Muscle of leg (tissue), 11 donors: ENCODE results near the gene EPM2A. TPM values are rescaled to one million over a fixed set of nuclear protein-coding genes. Genes with fewer than 3 reads are reported as not detected.
A peak's percentile ranks its signal among the peaks of the same experiment; 100 is the strongest.
"Not testable (repeated sequence)": the region's sequence is repeated elsewhere in the genome, so short reads cannot be mapped to it uniquely, and the experiment has no call there.

Source experiments
- DNase-seq: peaks from one replicate; pipeline ENCODE4 v3.0.0; 2013
- H3K27ac ChIP-seq: one replicate; pipeline ENCODE4 v1.5.1; 2013; ENCODE audit warnings: mild to moderate bottlenecking, low read length, control low read depth
- H3K27me3 ChIP-seq: one replicate; pipeline ENCODE4 v1.6.1; 2013; ENCODE audit warnings: low read length; ENCODE audit not compliant: control insufficient read depth, insufficient read depth
- H3K36me3 ChIP-seq: one replicate; pipeline ENCODE4 v1.6.1; 2013; ENCODE audit warnings: low read length; ENCODE audit not compliant: control insufficient read depth, insufficient read depth
- H3K4me1 ChIP-seq: one replicate; pipeline ENCODE4 v1.6.1; 2013; ENCODE audit warnings: low read length; ENCODE audit not compliant: control insufficient read depth, insufficient read depth
- H3K4me3 ChIP-seq: one replicate; pipeline ENCODE4 v1.5.1; 2013; ENCODE audit warnings: low read length, control low read depth
- H3K9me3 ChIP-seq: replicated peaks from 2 replicates; pipeline ENCODE4 v1.6.1; 2013; ENCODE audit warnings: low read depth, low read length; ENCODE audit not compliant: control insufficient read depth
- WGBS: methylation state at CpG from one replicate; pipeline ENCODE4 v1.1.5; 2013; ENCODE audit warnings: missing lambda C conversion rate; ENCODE audit not compliant: insufficient coverage; 5-methylcytosine and 5-hydroxymethylcytosine counted together
- polyA plus RNA-seq, 8 donors: library from polyadenylated mRNA; unstranded; fragments of 120-200 nt; gene quantifications; one replicate each; pipeline versions ENCODE4 v1.2.1 to v1.2.3, GENCODE V29; 2013; ENCODE audit warnings: inconsistent platforms in 1 of 8, low replicate concordance in 1 of 8; ENCODE audit not compliant: insufficient read length in 8 of 8, insufficient read depth in 1 of 8
- total RNA-seq: library from RNA; stranded (reverse); fragments of 120-200 nt; gene quantifications from one replicate; pipeline ENCODE4 v1.2.4, GENCODE V29; 2013

The EPM2A gene
- total and polyA plus RNA-seq, 9 donors = 11.4 to 18.0 (median 13.9) TPM

GRCh38 chr6:145715426-145715825 lies 19.9 kb downstream of the EPM2A start:
- Histone ChIP-seq H3K9me3 (peaks cover 2% of the 10 kb centered on the region), H3K27me3 (no peaks in the 10 kb centered on the region), H3K4me1 (no peaks in the 10 kb centered on the region), H3K36me3 (no peaks in the 10 kb centered on the region), H3K4me3 (no peak overlapping the region), H3K27ac (no peak overlapping the region)
- WGBS = no CpG with 5 or more reads among the region's 4 CpGs
- DNase-seq = no peak

GRCh38 chr6:145714731-145715130 lies 20.6 kb downstream of the EPM2A start:
- H3K27ac ChIP-seq = no peak overlapping the region
- no peaks in the 10 kb centered on the region for H3K27me3 ChIP-seq
- no peak for DNase-seq
- WGBS = no CpG with 5 or more reads among the region's 2 CpGs
- no peak overlapping the region for H3K4me3 ChIP-seq
- H3K9me3 ChIP-seq = peaks cover 2% of the 10 kb centered on the region
- no peaks in the 10 kb centered on the region for H3K36me3 ChIP-seq
- H3K4me1 ChIP-seq = no peaks in the 10 kb centered on the region

DNA sequence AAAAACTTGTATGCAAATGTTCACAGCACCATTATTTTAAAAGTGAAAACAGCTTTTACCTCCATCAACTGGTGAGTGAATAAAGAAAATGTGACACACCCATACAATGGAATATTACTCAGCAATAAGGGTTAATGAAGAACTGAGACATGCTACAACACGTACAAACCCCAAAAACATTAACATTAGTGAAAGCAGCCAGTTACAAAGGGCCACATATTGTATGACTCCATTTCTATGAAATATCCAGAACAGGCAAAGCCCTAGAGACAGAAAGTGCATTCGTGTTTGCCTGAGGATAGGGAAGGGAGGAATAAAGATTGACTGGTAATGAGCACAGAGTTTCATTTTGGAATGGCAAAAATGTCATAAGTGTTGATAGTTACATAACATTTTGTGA lies 21.5 kb downstream of the EPM2A start:
- no CpG with 5 or more reads among the region's 2 CpGs for WGBS
- no peak for DNase-seq
- Histone ChIP-seq H3K36me3 (no peaks in the 10 kb centered on the region), H3K9me3 (peaks cover 2% of the 10 kb centered on the region), H3K27me3 (no peaks in the 10 kb centered on the region), H3K27ac (no peak overlapping the region), H3K4me1 (no peaks in the 10 kb centered on the region), H3K4me3 (no peak overlapping the region)

GRCh38 chr6:145711372-145711771 lies 23.9 kb downstream of the EPM2A start:
- Histone ChIP-seq H3K27ac (no peak overlapping the region), H3K4me3 (no peak overlapping the region), H3K9me3 (peaks cover 2% of the 10 kb centered on the region), H3K27me3 (no peaks in the 10 kb centered on the region), H3K36me3 (no peaks in the 10 kb centered on the region), H3K4me1 (no peaks in the 10 kb centered on the region)
- DNase-seq = no peak

GRCh38 chr6:145707397-145707796 lies 27.9 kb downstream of the EPM2A start:
- no peaks in the 10 kb centered on the region for H3K4me1 ChIP-seq
- 93% methylated on average over 3 of the region's 5 CpGs for WGBS
- no peaks in the 10 kb centered on the region for H3K36me3 ChIP-seq
- no peaks in the 10 kb centered on the region for H3K27me3 ChIP-seq
- no peaks in the 10 kb centered on the region for H3K9me3 ChIP-seq
- DNase-seq = no peak
- H3K27ac ChIP-seq = no peak overlapping the region
- no peak overlapping the region for H3K4me3 ChIP-seq

DNA sequence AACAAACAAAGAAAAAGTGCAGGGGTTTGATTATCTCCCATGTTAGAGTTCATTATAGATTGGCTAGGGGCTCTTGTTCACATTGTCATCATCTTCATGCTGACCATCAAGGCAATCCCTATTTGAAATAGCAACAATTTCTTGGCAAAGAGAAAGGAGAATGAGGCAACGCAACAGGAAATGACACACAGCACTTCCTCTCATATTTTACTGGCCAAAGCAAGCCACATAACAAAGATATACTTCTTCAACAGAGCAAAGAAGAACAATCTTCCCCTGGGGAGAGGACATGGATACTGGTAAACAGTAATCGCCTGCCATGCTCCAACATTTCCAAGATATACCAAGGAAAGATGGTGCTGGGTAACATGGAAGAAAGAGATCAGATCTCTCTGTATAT lies 29.8 kb downstream of the EPM2A start:
- H3K27ac ChIP-seq = no peak overlapping the region
- no peaks in the 10 kb centered on the region for H3K36me3 ChIP-seq
- no peak overlapping the region for H3K4me3 ChIP-seq
- WGBS = no CpG with 5 or more reads among the region's 2 CpGs
- H3K9me3 ChIP-seq = no peaks in the 10 kb centered on the region
- DNase-seq = peak; percentile 2
- H3K27me3 ChIP-seq = no peaks in the 10 kb centered on the region
- no peaks in the 10 kb centered on the region for H3K4me1 ChIP-seq

DNA sequence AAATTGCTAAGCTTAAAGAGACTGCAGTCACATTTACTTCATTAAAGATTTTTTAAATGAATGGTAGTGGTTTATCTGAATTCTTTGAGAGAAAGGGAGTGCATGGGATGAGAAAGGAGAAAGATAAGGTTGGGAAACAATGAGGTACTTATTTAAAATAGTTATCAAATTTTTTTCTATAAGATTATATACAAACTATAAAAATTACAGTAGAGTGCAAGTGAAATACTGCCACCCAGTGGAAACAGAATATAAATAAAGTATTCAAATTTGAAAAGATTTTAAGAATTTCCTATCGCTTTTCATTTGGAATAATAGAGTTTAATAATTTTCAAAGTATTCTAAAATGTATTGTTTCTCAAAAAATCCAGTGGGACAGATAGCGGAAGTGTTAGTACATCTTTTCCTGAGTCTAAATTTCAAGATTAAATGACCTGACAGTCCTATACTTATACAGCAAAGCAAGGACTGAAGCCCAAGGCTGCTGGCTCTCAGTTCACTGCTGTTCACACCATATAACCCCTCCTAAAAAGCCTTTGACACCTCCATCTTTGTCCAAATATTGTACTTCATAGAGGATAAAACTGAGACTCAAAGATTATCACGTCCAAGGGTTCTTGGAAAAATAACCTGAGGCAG lies 31.1 kb downstream of the EPM2A start:
- no CpG with 5 or more reads among the region's 3 CpGs for WGBS

DNA sequence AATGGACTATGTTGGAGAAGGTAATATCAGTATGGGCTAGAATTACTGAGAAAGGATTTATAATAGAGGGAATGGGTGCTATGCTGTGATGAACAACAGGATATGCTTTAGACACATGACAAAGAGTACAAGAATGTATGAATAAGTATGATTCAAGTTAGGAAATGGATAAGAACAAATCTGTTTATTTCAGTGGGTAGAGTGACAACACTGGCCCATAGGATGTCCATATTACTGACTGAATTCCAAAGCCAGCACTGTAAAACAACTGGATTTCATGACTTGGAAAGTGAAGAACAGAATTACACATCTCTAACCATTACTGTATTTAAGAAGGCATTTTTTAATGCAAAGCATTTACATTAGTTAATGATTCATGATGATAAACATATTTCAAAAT lies 35.9 kb downstream of the EPM2A start:
- no peak for DNase-seq
- H3K4me1 ChIP-seq = no peaks in the 10 kb centered on the region
- no peak overlapping the region for H3K27ac ChIP-seq
- no peaks in the 10 kb centered on the region for H3K9me3 ChIP-seq
- H3K36me3 ChIP-seq = no peaks in the 10 kb centered on the region
- no peaks in the 10 kb centered on the region for H3K27me3 ChIP-seq
- H3K4me3 ChIP-seq = no peak overlapping the region

More for the DNA sequence above, 31.1 kb downstream of the EPM2A start:
- Histone ChIP-seq H3K27me3 (no peaks in the 10 kb centered on the region), H3K36me3 (no peaks in the 10 kb centered on the region), H3K27ac (no peak overlapping the region), H3K9me3 (no peaks in the 10 kb centered on the region), H3K4me3 (no peak overlapping the region), H3K4me1 (no peaks in the 10 kb centered on the region)
- DNase-seq = peak; percentile 32

GRCh38 chr6:145697401-145697800 lies 37.9 kb downstream of the EPM2A start:
- not testable (repeated sequence) for H3K4me1 ChIP-seq, H3K36me3 ChIP-seq, H3K27ac ChIP-seq, H3K4me3 ChIP-seq, H3K9me3 ChIP-seq, H3K27me3 ChIP-seq, DNase-seq
- WGBS = 100% methylated on average over 2 of the region's 12 CpGs

DNA sequence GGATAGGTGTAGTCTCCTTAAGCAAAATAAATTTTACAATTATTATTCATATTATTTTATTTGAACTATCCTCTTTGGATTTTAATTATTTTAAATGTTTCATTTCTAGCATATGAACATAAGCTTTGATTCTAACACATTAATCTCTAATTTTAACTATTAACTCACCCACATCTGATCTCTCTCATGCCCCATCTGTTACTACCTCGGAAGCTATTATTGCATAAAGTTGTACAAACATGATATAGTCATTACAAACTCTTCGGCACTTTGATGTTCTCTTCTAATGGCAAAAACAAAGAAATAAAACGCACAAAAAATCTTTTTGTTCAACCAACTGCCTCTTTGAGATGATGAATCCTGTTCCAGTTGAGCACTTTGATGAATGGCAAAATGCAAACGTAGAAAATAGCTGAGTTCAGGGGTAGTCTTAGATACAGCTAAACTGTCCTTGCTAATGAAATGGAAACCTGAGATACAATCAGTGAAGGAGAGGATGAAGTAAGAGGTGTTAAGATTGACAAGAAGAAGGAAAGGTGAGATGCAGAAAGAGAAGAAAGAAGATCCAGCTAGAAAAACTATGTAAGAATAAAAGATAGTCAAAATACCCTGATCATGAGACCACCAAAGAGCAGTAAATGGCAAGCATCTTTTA lies 41.1 kb downstream of the EPM2A start:
- Histone ChIP-seq H3K27me3 (no peaks in the 10 kb centered on the region), H3K9me3 (peaks cover 3% of the 10 kb centered on the region), H3K27ac (no peak overlapping the region), H3K4me1 (no peaks in the 10 kb centered on the region), H3K36me3 (no peaks in the 10 kb centered on the region), H3K4me3 (no peak overlapping the region)
- 91% methylated on average over 2 of the region's 4 CpGs for WGBS
- no peak for DNase-seq

DNA sequence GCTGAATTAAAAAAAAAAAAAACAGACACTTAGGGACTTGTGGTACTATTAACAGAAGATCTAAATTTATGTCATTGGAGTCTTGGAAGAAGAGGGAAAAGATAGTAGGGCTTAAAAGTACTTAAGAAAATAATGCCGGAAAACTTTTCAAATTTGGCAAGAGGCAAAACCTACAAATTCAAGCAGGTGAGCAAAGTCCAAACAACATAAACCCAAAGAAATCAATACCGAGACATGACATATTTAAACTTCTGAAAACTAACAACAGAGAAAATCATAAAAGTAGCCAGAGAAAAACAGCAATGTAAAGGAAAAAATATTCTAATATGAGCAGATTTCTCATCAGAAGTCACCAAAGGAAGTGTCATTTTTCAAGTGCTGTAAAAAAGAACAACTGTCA lies 44.4 kb downstream of the EPM2A start:
- Histone ChIP-seq H3K36me3 (no peaks in the 10 kb centered on the region), H3K4me3 (no peak overlapping the region), H3K4me1 (no peaks in the 10 kb centered on the region), H3K9me3 (peaks cover 3% of the 10 kb centered on the region), H3K27ac (no peak overlapping the region), H3K27me3 (no peaks in the 10 kb centered on the region)
- no CpG with 5 or more reads among the region's 2 CpGs for WGBS
- no peak for DNase-seq
